Muscle of arm (tissue), 12 donors: Measurements from ENCODE around the gene C2orf42. TPM values are rescaled to one million over a fixed set of nuclear protein-coding genes. Genes with fewer than 3 reads are reported as not detected.
"Not testable (repeated sequence)": the region's sequence is repeated elsewhere in the genome, so short reads cannot be mapped to it uniquely, and the experiment has no call there.

Experiments used
- DNase-seq: peaks from one replicate; pipeline ENCODE4 v3.0.0-alpha.2; 2013
- polyA plus RNA-seq, 12 donors: library from polyadenylated mRNA; unstranded; fragments of 120-200 nt; gene quantifications; one replicate each; pipeline ENCODE4 v1.2.1, GENCODE V29; 2013; ENCODE audit not compliant: insufficient read length in 12 of 12

The C2orf42 gene
- polyA plus RNA-seq, 12 donors = 7.5 to 12.9 (median 9.7) TPM; not detected in 1

- DNase-seq = no peak
Measured at GRCh38 chr2:70133127-70133452, 57.7 kb downstream of the C2orf42 start.

DNA sequence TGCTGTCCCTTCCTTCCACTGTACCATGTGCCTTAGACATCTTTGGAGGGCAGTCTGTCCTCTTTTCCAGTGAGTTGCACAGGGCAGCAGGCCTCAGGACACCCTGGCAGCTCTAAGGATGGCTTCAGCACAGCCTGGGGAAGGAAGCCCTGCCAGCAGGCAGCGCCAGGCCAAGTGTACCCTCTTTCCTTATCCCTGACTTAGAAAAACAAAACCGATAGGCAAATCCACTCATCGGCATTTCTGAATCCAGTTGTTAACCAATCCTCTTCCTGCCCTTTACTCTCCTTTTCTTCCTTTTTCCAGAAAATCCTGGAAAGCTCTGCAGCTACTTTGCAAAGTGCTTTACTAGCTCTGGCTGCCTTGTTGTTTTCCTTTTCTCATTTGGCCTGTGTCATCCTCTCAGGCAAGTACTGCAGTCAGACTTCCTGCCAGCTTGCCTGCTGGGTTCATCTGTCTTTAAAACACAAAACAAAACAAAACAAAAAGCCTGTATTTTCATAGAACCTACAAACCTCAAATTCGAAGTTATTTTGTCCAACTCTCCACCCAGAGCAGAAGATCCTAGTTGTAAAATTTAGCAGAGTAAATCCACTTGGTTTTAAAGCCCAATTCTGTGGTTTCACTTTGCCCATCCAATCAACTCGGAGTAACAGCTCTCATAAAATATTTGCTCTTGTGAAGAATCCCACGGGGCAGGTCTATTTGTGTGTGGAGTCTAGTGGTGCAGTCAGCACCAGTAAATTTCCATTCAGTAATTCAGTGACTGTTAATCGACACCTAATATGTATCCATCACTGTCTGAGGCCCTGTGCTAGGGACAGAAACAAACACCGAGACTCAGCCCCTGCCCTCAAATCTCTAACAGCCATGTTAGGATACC is 58.3 kb downstream of the C2orf42 start:
- peak; percentile 82 for DNase-seq

DNA sequence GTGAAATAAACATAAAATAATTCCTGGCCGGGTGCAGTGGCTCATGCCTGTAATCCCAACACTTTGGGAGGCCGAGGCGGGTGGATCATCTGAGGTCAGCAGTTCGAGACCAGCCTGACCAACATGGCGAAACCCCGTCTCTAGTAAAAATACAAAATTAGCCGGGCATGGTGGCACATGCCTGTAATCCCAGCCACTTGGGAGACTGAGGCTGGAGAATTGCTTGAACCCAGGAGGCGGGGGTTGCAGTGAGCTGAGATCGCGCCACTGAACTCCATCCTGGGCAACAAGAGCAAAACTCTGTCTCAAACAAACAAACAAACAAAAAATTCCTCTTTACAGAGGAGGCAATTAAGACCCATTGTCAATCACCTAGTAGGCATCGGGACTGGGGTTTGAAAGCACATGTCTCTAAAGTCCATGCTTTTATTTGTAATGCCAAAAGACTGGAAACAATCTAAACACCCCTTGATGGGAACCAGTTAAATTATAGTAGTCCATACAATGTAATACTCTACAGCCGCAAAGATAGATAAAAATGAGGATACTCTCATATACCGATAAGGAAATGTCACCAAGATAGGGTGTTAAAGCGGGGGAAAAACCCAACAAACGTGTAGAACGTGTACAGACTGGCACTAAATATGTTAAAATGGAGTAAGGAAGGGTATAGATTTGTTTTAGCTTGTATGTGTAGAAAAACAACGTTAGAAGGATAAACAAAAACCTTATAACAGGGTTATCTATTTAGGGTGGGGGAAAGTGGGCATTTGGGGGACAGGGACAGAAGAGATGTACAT is 59.3 kb downstream of the C2orf42 start:
- DNase-seq = not testable (repeated sequence)

DNA sequence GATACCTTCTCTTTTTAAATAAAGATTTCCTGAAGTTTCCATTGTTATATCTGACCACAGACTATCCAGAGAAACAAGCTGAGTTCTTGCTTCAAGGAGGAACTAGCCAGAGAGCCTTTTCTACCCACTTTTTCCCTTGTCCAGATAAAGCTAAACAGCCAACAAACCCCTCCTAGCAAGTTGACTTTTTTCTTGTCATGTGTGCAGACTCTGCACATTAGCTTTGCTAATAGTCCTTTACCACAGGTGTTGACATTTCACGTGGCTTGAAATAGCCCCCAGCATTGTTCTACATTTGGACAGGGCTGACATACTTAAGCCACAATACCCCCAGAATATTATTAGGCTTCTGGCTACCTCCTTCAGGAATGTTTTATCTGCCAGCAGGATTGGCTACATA is 62.8 kb downstream of the C2orf42 start:
- DNase-seq = no peak

DNA sequence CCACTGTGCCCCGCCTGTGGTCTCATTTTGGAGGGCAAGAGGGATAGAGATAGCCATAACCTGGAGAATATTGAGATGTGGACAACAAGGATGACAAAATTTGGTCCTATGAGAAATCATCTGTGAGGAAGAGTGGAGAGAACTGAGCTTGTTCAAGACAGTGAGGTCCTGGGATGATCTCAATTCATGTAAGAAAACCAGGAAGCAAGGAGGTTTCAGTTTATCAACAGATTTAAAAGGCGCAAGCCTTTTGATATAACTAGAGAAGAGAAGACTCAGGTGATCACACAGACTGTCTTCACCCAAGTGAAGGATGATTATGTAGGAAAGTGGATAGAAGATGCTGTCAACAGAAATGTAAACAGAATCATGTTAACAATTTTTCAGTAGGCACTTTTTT is 64.4 kb downstream of the C2orf42 start:
- no peak for DNase-seq

GRCh38 chr2:70125498-70125898 is 65.3 kb downstream of the C2orf42 start:
- no peak for DNase-seq

DNA sequence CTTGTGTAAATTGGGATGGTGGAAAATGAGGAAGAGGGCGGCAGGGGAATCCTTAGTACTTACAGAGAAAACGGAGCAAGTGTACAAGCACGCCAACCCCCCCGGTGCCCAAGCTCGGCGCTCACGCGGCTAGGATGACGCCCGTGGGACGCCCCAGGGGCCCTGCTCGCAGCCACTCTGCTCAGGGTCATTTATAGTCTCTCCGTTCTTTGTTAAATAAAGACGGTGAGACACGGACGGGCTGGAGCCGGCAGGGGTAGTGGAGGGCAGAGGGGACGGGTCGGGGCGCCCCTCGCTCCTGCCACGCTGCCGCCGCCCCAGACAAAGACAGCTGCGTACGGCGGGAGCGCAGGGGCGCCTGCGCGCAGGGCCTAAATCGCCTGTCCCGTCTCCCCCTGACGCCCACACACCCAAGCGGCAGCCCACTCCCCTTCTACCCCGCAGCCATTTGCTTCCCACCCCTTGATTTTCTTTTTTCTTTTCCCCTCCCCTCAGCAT is 65.8 kb downstream of the C2orf42 start:
- DNase-seq = peak; percentile 79

DNA sequence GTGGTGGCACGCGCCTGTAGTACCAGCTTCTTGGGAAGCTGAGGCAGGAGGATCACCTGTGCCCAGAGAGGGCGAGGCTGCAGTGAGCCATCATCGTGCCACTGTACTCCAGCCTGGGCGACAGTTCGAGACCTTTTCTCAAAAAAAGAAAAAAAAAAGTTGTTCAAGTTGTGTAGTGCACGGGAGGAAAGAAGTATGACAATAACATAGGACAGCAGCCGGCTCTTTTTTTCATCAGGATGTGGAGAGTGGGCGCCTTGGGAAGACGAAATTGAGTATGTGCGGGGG is 67.0 kb downstream of the C2orf42 start:
- DNase-seq = no peak

- peak; percentile 88 for DNase-seq
Measured at GRCh38 chr2:70123051-70123828, 67.6 kb downstream of the C2orf42 start.

DNA sequence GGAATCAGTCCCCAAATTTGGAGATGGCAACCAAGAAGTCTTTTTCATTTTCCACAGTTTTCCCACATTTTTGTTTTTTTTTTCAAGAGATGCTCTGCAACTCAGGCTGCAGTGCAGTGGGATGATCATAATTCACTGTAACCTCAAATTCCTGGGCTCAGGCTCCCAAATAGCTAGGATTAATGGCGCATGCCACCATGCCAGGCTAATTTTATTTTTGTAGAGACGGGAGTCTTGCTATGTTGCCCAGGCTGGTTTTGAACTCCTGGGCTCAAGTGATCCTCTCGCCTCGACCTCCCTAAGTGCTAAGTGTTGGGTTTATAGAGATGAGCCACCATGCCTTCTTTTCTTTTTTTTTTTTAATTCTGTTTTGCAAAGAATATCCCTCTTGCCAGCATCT is 68.3 kb downstream of the C2orf42 start:
- DNase-seq = no peak

DNA sequence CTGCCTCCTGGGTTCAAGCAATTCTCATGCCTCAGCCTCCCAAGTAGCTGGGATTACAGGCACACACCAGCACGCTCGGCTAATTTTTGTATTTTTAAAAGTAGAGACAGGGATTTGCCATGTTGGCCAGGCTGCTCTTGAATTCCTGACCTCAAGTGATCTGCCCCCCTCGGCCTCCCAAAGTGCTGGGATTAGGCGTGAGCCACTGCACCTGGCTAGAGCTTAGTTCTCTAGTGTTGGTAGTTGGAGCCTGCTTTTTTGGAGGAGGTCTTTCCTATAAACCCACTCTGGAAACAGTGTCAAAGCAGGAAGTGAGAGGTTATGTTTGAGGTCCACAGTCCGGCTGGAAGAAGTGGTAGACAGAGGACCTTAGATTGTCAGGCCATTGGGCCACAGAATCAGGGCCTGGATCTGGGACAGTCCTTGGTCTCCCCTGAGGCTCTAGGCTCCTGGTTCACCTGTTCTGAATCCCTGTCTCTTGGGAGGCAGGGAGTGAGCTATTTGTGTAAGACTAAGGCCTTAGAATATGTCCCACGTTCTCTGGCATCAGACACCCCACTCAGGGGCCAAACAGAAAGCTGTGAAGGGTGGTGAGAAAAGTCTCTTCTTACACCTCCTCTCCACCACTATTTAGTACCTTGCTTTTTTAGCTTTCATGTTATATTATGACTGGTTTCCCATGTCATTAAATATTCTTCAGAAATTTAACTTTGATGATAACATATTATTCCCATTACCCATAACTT is 69.0 kb downstream of the C2orf42 start:
- DNase-seq = no peak

- no peak for DNase-seq
Measured at GRCh38 chr2:70118798-70119454, 71.9 kb downstream of the C2orf42 start.

- DNase-seq = no peak
Measured at GRCh38 chr2:70116936-70117552, 73.8 kb downstream of the C2orf42 start.

DNA sequence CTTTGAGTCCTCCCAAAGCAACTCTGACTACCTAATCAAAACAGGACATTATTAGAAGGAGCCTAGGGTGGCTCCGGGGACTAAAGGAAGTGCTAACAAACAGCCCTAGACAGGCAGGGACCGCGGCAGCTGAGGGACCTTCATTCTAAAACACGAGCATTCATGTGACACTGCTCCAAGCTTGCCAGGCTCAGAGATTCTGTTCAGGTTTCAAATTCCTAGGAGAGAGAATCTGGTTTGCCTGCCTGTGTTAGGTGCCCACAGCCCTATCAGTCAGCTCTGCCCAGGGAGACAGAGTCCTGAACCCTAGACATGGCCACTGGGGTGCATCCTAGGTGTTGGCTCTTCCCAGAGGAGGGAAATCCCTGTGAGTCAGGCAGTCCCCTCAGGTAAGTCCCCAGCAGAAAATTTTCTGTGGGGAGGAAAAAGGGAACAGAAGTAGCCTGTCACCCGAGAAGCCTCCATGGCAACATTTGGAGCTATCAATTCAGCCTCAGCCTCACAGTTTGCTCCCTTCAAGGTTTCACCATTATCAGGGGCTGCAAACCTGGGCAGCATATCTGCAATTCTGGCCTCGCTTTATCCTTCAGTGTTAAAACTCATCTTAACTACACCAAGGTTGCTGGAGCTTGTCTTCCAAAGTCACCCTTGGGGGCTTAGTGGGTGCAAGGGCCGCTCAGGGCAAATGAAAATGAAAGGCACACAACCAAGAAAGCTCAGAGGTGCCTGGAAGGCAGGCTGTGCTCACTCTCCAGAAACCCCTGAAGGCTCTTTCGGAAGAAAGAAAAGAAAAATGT is 75.0 kb downstream of the C2orf42 start:
- DNase-seq = no peak

DNA sequence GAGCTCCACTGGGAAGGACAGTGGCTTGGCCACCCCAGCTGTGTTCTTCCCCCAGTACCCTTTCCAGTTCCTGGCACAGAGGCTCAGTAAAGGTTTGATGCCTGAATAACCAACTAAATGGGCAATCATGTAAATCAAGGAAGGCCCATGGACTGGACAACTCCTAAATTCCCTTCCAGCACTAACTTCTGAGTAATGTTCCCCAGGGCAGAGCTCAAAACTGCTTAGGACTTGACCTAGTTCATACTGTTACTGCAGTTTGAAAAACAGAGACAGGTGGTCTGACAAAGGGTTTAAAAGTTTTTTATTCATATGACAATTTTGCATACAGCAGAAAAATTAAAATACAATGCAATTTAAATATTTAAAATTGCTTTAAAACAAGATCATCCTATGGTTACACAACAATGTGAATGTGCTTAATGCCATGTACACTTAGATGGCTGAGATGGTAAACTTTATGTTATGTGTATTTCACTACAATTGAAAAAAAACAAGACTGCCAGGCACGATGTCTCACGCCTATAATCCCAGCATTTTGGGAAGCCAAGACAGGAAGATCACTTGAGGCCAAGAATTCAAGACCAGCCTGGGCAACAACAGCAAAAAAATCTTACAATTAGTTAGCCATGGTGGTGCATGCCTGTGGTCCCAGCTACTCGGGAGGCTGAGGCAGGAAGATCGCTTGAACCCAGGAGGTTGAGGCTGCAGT is 77.3 kb downstream of the C2orf42 start:
- DNase-seq = no peak

GRCh38 chr2:70111752-70112591 is 78.8 kb downstream of the C2orf42 start:
- no peak for DNase-seq

DNA sequence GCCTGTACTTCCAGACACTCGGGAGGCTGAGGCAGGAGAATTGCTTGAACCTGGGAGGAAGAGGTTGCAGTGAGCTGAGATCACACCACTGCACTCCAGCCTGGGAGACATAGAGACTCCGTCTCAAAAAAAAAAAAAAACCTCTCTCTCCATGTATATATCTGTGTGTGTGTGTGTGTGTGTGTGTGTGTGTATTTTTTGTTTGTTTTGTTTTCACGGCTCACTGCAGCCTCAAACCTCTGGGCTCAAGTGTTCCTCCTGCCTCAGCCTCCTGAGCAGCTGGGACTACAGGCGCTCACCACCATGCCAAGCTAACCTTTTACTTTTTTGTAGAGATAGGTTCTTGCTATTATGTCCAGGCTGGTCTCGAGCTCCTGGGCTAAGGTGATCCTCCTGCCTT is 80.4 kb downstream of the C2orf42 start:
- DNase-seq = not testable (repeated sequence)

DNA sequence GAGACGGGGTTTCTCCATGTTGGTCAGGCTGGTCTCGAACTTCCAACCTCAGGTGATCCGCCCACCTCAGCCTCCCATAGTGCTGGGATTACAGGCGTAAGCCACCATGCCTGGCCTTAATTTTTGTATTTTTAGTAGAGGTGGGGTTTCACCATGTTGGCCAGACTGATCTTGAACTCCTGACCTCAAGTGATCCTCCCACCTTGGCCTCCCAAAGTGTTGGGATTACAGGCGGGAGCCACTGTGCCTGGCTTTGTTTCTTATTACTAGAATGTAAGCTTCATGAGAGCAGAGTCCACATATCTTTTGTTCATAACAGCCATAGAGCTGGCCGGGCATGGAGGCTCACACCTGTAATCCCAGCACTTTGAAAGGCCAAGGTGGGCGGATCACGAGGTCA is 84.7 kb downstream of the C2orf42 start:
- not testable (repeated sequence) for DNase-seq
